Measurements from ENCODE around the gene LYRM1. TPM values are rescaled to one million over a fixed set of nuclear protein-coding genes. Genes with fewer than 3 reads are reported as not detected.
"Not testable (repeated sequence)": the region's sequence is repeated elsewhere in the genome, so short reads cannot be mapped to it uniquely, and the experiment has no call there.

The LYRM1 gene
- total and polyA plus RNA-seq, 4 donors, result 27.8 to 50.5 (median 31.1) TPM

GRCh38 chr16:20862162-20862960 lies 38.2 kb upstream of the LYRM1 start:
- no peak overlapping the region for H3K27ac ChIP-seq (ENCODE audit: low read depth in 1 of 2, low read length in 1 of 2)
- H3K4me3 ChIP-seq, result no peak overlapping the region
- H3K36me3 ChIP-seq (ENCODE audit: control insufficient read depth in 4 of 4, insufficient read depth in 4 of 4, low read length in 4 of 4), result peaks cover 10 to 23% (median 17%) of the 10 kb centered on the region in 4 donors
- 97% methylated on average over 21 of the region's 21 CpGs for WGBS, 2 donors
- no peak for TF ChIP-seq CTCF (IDR thresholded peaks at IDR 0.05; ENCODE audit: control extremely low read depth, extremely low read depth)
- peaks cover 0 to 37% (median 21%) of the 10 kb centered on the region in 5 donors for H3K4me1 ChIP-seq (ENCODE audit: control insufficient read depth in 5 of 5, insufficient read depth in 5 of 5, low read length in 5 of 5)
- H3K27me3 ChIP-seq (ENCODE audit: control insufficient read depth in 3 of 3, insufficient read depth in 3 of 3, low read length in 2 of 3), result no peaks in the 10 kb centered on the region
- DNase-seq (no peak), ATAC-seq (ENCODE audit: insufficient read depth, low FRiP score) (no peak)
- peaks cover 0 to 4% (median 0%) of the 10 kb centered on the region in 4 donors for H3K9me3 ChIP-seq (ENCODE audit: control insufficient read depth in 4 of 4, insufficient read depth in 3 of 4, low read length in 3 of 4)
- no peak overlapping the region for H3K9ac ChIP-seq (ENCODE audit: insufficient read depth in 1 of 2, low read length in 2 of 2)

- not testable (repeated sequence) for H3K9me3 ChIP-seq (ENCODE audit: control insufficient read depth in 4 of 4, insufficient read depth in 3 of 4, low read length in 3 of 4); H3K27ac ChIP-seq (ENCODE audit: low read depth in 1 of 2, low read length in 1 of 2); ATAC-seq (ENCODE audit: insufficient read depth, low FRiP score); H3K9ac ChIP-seq (ENCODE audit: insufficient read depth in 1 of 2, low read length in 2 of 2); DNase-seq; H3K4me3 ChIP-seq; H3K27me3 ChIP-seq (ENCODE audit: control insufficient read depth in 3 of 3, insufficient read depth in 3 of 3, low read length in 2 of 3)
- 62 to 86% methylated on average over 6 of the region's 6 CpGs for WGBS, 2 donors
- H3K36me3 ChIP-seq (ENCODE audit: control insufficient read depth in 4 of 4, insufficient read depth in 4 of 4, low read length in 4 of 4), result peaks cover 10 to 21% (median 17%) of the 10 kb centered on the region in 4 donors
- peaks cover 0 to 55% (median 36%) of the 10 kb centered on the region in 5 donors for H3K4me1 ChIP-seq (ENCODE audit: control insufficient read depth in 5 of 5, insufficient read depth in 5 of 5, low read length in 5 of 5)
Observed at GRCh38 chr16:20864376-20864775, 36.2 kb upstream of the LYRM1 start.

- H3K4me3 ChIP-seq, result no peak overlapping the region
- H3K9me3 ChIP-seq (ENCODE audit: control insufficient read depth in 4 of 4, insufficient read depth in 3 of 4, low read length in 3 of 4), result peaks cover 0 to 4% (median 0%) of the 10 kb centered on the region in 4 donors
- no peak for TF ChIP-seq CTCF (IDR thresholded peaks at IDR 0.05; ENCODE audit: control extremely low read depth, extremely low read depth)
- 65 to 78% methylated on average over 6 of the region's 6 CpGs for WGBS, 2 donors
- H3K27me3 ChIP-seq (ENCODE audit: control insufficient read depth in 3 of 3, insufficient read depth in 3 of 3, low read length in 2 of 3), result no peaks in the 10 kb centered on the region
- H3K36me3 ChIP-seq (ENCODE audit: control insufficient read depth in 4 of 4, insufficient read depth in 4 of 4, low read length in 4 of 4), result peaks cover 4 to 13% (median 11%) of the 10 kb centered on the region in 4 donors
- H3K4me1 ChIP-seq (ENCODE audit: control insufficient read depth in 5 of 5, insufficient read depth in 5 of 5, low read length in 5 of 5), result peaks cover 0 to 50% (median 46%) of the 10 kb centered on the region in 5 donors
- peak overlapping the region in 1 of 2 donors; percentile 23 for H3K9ac ChIP-seq (ENCODE audit: insufficient read depth in 1 of 2, low read length in 2 of 2)
- DNase-seq, result no peak
- ATAC-seq (ENCODE audit: insufficient read depth, low FRiP score), result no peak
- H3K27ac ChIP-seq (ENCODE audit: low read depth in 1 of 2, low read length in 1 of 2), result peak overlapping the region; percentile 36 to 47
Observed at GRCh38 chr16:20865420-20866131, 35.0 kb upstream of the LYRM1 start.

All from lung (tissue), 12 donors.